Activated CD8-positive, alpha-beta memory T cell treated with anti-CD3 and anti-CD28 coated beads, Interleukin-2, amount 50 U/mL, for 48 hours (primary cell): ENCODE measurements around the gene CBR3.

Experiments
- DNase-seq: peaks from one replicate; pipeline ENCODE4 v3.0.0-alpha.2; 2020

Gene CBR3

DNA sequence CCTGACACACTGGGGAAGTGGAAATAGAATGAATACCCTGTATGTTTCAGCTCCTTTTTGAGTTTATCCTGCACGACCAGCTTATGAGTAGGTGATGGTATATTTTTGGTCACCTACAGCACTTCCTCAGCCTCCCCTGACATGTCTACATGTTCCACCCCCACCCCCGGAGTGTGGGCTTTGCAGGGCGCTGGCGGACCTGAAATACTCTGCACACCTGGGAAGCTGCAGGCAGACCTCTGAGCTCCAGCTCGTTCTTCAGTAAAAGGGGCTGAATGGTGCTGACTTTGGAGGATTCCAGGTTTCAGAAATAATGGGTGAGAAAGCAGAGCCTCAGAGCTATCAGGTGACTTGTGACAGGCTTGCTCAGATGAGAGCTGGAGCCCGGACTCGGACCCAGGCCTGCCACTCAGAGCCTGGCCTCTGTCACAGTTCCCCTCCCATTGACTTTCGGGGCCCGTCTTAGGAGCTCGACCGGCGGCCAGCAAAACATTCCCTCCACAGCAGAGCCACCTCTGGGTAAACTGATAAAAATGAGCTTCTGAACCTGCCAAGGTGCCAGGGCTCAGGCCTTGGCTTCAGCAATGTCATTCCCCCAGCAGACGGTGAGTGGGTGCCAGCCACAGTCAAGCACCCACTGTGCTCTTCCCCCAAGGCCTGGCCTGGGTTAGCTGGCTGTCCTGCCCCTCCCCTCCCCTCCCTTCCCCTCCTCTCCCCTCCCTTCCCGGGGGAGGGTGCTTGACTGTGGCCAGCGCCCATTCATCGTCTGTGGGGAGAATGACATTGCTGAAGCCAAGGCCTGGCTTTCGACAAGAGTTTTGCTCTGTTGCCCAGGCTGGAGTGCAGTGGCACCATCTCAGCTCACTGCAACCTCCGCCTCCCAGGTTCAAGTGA, 51.9 kb downstream of the CBR3 start:
- no peak for DNase-seq

GRCh38 chr21:36188081-36188681, 53.3 kb downstream of the CBR3 start:
- DNase-seq = no peak

- DNase-seq = no peak
These were observed 54.1 kb downstream of the CBR3 start for GRCh38 chr21:36188937-36189336.

GRCh38 chr21:36190736-36191135, 55.9 kb downstream of the CBR3 start:
- DNase-seq = no peak

- DNase-seq = no peak
These were observed 58.3 kb downstream of the CBR3 start for GRCh38 chr21:36193200-36193599.

DNA sequence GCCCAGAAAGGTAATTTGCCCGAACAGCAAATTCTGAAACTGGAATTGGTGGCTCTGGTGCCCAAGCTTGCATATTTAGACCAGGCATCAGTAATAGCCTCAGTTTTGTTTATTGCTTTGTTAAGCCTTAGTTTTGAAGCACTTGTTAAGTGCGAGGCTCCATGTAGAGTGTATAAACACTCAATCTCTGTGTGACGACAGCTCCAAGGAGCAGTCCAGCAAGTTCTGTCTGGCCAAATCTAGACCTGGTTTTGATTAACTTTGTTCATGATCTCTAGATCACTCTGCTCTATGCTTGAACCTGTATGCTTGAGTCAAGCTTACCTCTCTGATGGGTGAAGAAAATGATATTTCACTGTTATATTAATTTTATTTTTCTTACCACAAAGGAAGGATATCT, 59.1 kb downstream of the CBR3 start:
- DNase-seq = no peak

DNA sequence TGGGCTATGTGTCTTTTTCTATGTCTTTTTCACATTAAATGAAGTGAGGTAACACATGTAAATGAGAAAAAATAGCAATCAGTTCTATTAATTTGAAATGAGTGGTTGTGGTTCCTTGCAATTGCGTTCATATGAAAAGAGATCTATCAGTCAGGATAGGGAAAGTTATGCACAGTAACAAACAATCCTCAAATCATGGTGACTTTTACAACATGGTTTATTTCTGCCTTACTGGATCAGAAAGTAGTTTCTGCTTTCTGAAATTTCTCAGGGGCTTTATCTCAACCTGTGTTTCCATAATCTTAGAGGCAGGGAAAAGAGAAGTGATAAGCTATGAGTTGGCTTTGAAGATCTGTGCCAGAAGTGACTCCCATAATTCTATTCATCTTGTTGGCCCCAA, 60.7 kb downstream of the CBR3 start:
- no peak for DNase-seq
